GM21717 (cell line): ENCODE measurements around the gene KHDRBS2.
A peak's percentile ranks its signal among the peaks of the same experiment; 100 is the strongest.

Source experiments
- ATAC-seq: cut with Tn5 transposase; IDR thresholded peaks from one replicate; pipeline ENCODE4 v1.9.1; 2021; ENCODE audit warnings: mild to moderate bottlenecking, moderate library complexity; ENCODE audit not compliant: unreplicated experiment

Gene KHDRBS2

DNA sequence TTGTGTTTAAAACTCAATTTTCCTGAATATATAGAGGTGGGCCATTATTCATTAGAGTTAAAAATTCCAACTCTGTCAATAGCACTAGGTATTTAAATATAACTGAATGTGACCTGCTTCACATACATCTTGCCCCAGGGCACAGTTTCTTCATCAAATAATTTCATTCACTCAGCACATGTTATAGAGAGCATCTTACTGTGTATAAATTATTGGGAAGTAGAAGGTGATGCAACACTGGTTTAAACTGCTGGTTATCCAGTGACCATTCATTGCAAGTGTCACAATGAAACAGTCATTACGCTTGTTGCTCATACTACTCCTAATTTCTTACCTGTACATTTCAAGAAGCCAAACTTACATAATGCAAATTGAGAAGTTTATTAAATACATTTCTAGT lies 93.4 kb downstream of the KHDRBS2 start:
- ATAC-seq = no peak

DNA sequence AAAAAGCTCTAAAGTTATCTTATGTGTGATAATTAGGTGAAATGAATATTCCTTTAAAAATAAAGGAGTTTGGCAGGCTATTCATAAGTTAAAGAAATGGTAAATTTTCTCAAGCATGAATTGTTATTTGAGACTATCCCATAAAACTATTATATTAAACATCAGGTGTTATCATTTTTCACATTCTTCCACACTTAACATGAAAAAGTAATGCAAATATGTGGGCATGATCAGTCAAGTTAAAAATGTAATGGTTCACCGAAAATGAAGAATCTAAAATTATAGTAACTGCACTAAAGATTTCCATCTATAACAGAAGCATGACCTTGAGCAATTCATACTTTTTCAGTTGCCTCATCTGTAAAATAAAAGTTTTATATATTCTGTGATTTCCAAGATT lies 110.8 kb downstream of the KHDRBS2 start:
- no peak for ATAC-seq

- ATAC-seq = no peak
Measured at GRCh38 chr6:62174548-62174947, 111.5 kb downstream of the KHDRBS2 start.

GRCh38 chr6:62167736-62168135 lies 118.3 kb downstream of the KHDRBS2 start:
- no peak for ATAC-seq

DNA sequence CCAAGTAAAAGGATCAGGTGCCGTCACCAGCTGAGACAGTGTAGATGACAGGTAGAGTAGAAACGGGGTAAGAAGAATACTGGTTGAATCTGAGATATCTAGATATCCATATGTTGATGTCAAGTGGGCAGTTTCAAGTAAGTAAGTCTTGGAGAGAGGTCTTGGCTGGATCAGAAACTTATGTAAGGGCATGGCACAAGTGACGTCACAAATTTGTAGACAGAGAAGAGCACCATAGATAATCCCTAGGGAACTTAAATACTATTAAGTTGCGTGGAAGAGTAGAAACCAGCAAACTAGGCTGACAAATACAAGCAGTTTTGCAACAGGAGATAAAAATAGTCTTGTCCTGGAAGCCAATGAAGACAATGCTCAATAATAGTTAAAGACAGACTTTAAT lies 123.2 kb downstream of the KHDRBS2 start:
- ATAC-seq = no peak

GRCh38 chr6:62152796-62153195 lies 133.2 kb downstream of the KHDRBS2 start:
- ATAC-seq = no peak

DNA sequence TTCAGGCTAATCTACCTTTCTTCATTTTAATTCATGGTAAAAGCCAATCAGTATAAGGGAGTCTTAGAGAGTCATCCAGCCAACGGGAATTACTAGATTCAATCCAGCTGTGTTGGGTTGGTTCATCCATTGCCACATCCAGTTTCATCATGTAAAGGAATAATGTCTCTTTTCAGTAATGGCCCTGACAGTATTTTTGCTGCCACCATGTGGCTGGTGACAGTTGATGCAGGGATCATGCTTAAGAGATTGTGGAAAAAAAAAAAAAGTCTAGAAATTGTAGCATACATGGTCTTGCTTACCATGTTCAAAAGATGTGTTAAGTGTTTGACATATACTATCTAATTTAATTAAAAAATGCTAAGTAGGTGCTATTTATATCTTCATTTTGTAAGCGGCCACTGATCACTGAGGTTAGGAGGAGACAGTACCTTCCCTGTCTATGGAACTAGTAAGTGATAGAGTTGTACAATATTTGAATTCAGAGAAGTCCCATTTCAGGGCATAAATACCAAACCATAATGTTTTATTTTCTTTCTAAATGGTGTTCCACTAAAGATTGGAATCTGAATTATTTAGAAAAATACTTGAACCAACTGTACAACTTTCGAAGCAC lies 135.9 kb downstream of the KHDRBS2 start:
- ATAC-seq = peak; percentile 85

GRCh38 chr6:62146954-62147853 lies 138.8 kb downstream of the KHDRBS2 start:
- ATAC-seq = no peak

GRCh38 chr6:62129127-62129526 lies 156.9 kb downstream of the KHDRBS2 start:
- no peak for ATAC-seq

DNA sequence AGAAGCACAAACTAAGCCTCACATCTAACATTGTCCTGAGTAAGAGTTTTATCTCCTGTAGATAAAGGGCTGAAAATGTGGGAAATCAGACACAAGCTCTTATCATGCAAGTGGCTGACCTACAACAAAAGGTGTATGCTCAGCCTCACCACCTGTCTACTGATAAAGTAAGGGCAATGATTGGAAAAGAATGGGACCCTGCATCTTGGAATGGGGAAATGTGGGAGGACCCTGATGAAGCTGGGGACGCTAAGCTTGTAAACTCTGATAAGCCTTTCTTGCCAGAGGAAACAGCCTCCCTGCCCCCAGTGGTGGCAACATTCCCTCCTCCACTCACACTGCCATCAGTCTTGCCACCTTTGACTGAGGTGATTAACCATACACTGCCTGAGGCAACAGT lies 166.6 kb downstream of the KHDRBS2 start:
- no peak for ATAC-seq

GRCh38 chr6:62103186-62103859 lies 182.7 kb downstream of the KHDRBS2 start:
- ATAC-seq = no peak

DNA sequence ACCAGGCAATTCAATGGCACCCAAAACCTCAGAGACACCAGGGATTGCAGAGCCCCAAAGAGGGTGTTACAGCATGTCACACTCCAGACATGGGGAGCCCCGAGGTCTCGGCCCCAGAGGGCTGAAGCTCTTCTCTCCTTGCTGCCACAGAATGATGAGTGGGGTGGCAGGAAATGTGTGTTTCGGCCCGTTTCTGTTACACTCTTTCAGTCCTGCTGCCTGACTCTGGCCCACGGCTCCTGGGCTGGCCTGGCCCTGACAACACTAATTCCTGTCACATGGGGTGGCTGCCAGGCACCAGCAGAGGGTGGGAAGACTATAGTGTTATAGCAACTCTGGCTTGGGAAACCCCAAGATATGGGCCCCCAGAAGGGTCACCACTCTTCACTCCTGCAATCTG lies 183.6 kb downstream of the KHDRBS2 start:
- ATAC-seq = no peak

- no peak for ATAC-seq
Measured at GRCh38 chr6:62090442-62091229, 195.4 kb downstream of the KHDRBS2 start.

DNA sequence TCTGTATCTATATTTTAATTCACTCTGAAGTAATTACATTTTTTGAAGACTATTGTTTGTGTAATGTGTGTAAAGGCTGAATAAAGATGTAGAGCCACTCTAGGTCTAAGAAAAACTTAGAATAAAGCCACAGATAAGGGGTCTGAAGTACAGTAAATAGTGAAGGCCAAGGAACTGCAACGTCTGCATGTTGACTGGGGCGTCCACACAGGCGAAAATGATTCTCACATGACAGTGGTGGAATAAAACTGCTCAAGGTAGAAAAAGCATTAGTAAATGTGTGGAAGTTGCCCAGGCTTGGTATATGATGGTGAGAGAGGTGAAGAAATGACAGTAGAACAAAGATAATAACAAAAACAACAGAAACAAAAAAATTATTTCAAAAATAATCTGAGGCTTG lies 196.2 kb downstream of the KHDRBS2 start:
- ATAC-seq = no peak

- ATAC-seq = no peak
Measured at GRCh38 chr6:62086047-62086446, 200.0 kb downstream of the KHDRBS2 start.

- no peak for ATAC-seq
Measured at GRCh38 chr6:62075869-62076268, 210.2 kb downstream of the KHDRBS2 start.

GRCh38 chr6:62059901-62060300 lies 226.1 kb downstream of the KHDRBS2 start:
- no peak for ATAC-seq

- ATAC-seq = no peak
Measured at GRCh38 chr6:62057300-62057699, 228.7 kb downstream of the KHDRBS2 start.

DNA sequence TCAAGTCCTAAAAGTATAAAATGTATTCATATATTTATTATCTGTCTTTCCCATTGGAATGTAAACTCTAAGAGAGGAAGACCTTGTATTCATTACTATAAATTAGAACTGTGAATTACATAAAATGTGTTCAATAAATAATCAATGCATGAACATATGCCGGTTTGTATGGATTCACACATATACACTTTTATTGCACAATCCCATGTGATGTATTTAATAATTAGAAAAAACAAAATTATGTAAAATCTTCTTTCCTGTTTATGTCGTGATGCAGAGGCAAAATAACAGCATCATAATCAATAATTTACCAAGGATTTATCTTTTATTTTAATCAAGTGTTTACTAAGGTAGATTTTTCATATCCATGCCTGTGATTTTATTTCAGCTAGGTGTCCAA lies 240.5 kb downstream of the KHDRBS2 start:
- no peak for ATAC-seq

DNA sequence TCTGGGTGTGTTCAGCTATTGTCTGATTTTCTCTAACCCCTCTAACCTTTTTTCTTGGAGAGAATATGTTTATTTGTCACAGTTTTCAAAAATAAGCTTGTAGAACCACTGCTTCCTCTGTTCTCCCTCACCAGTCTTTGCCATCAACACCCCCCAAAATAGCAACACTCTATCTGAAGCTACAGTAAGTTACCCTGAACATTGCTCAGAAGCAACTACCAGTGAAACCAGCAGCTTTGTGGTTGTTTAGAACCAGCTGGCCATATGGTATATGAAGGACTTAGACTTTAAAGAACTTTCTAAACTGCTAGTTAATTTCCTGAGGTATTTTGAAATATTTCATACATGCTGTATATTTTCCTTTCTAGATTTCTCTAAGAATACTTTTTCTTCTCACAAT lies 242.9 kb downstream of the KHDRBS2 start:
- no peak for ATAC-seq

DNA sequence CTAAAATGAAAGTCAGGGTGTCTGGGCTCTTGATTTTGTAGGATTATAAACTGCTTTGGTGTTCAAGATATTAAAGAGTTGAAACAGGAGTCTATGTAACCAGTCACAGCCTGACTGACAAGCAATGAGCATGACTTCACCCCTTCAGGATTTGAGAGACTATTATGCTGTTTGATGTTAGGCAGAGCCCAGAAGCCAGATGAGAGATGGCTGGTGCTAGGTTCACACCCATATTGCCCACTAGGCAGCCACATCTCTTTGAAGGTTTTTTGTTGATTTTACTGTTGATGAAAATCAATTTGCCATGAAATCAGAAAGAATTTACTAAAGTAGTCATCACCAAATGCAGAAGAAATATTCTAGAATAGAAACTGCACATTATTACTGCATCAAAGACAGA lies 243.6 kb downstream of the KHDRBS2 start:
- ATAC-seq = no peak
